Activated CD4-positive, alpha-beta memory T cell treated with anti-CD3 and anti-CD28 coated beads, Interleukin-2, amount 10 ng/mL, durations not matched to agents 7 days and 5 days (primary cell): Measurements from ENCODE around the gene CNPY3. TPM values are rescaled to one million over a fixed set of nuclear protein-coding genes. Genes with fewer than 3 reads are reported as not detected.

Experiments
- CTCF ChIA-PET: fragments of 350-600 bp; sonication (Branson Sonifier 250); formaldehyde crosslinking; loops from one replicate; lab custom pipeline; 2021; ENCODE audit warnings: antibody characterized with exemption, inconsistent platforms; lab: Charles Lee
- POLR2A ChIA-PET: fragments of 350-600 bp; sonication (Branson Sonifier 250); formaldehyde crosslinking; loops from one replicate; lab custom pipeline; 2021; ENCODE audit warnings: antibody characterized with exemption; lab: Charles Lee
- DNase-seq: peaks from one replicate; pipeline ENCODE4 v3.0.0-alpha.2; 2020
- H3K27ac Mint-ChIP-seq: one replicate; pipeline ENCODE4 v1.8.0; 2021; ENCODE audit warnings: mild to moderate bottlenecking, mixed read lengths
- H3K27me3 Mint-ChIP-seq: one replicate; pipeline ENCODE4 v1.8.0; 2021; ENCODE audit warnings: mixed read lengths
- H3K36me3 Mint-ChIP-seq: one replicate; pipeline ENCODE4 v1.8.0; 2021; ENCODE audit warnings: low read depth, mixed read lengths
- H3K4me1 Mint-ChIP-seq: one replicate; pipeline ENCODE4 v1.8.0; 2021; ENCODE audit warnings: mixed read lengths
- H3K4me3 Mint-ChIP-seq: one replicate; pipeline ENCODE4 v1.8.0; 2021; ENCODE audit warnings: mild to moderate bottlenecking, mixed read lengths
- H3K9me3 Mint-ChIP-seq: one replicate; pipeline ENCODE4 v1.8.0; 2021; ENCODE audit warnings: mixed read lengths
- total RNA-seq, 2 experiments: library from RNA; stranded (reverse); gene quantifications; one replicate each; pipeline ENCODE4 v1.2.3, GENCODE V29; 2021

CNPY3 gene
- total RNA-seq, 2 experiments from 2014 or later, result 51.1 to 53.2 TPM

DNA sequence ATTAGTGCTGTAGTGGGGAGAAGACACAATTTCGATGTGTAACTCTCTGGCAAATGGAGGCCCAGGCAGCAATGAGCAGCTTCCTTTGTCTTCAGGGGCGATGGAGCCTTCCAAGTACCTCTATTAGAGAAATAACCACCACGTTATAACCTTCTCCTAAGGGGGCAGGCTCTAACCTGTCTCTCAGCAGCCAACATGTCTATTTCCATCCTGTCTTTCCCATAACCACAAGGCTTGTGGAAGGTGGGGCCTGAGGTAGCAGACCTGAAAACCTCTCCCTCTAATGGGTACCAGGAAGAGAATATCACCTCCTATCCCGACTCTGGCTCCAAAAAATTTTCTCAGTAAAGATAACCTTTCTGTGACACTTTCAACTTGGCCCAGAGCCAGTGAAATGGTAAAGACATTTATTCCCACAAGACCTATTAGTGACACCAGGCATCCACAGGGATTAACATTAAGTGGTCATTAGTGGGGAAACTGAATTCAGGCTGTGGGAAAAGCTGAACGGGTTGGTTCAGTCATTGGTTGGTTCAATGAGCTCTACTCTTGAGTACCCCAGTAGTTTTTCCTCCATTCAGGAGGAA lies 45.7 kb downstream of the CNPY3 start:
- Mint-ChIP-seq H3K4me1 (peaks cover 40% of the 10 kb centered on the region), H3K4me3 (no peak overlapping the region), H3K9me3 (no peaks in the 10 kb centered on the region), H3K36me3 (peaks cover 22% of the 10 kb centered on the region), H3K27me3 (no peaks in the 10 kb centered on the region), H3K27ac (no peak overlapping the region)
- no peak for DNase-seq
- POLR2A ChIA-PET, result interaction anchor here (1.0 to 3.2 kb wide), 5 partner anchors 9 to 79 kb away, joined by 3 to 14 read pairs (median 4); partner anchors contain the start of genes CNPY3, CUL7 and PPP2R5D
- CTCF ChIA-PET, result interaction anchor here (0.6 to 1.1 kb wide), 3 partner anchors 9 to 169 kb away, joined by 3 to 5 read pairs (median 4); partner anchors contain the start of gene PPP2R5D

- DNase-seq, result peak; percentile 27
- peaks cover 47% of the 10 kb centered on the region for H3K4me1 Mint-ChIP-seq
- peak overlapping the region; percentile 75 for H3K27ac Mint-ChIP-seq
- CTCF ChIA-PET, result interaction anchor here (0.6 to 1.2 kb wide), 3 partner anchors 9 to 391 kb away, joined by 3 to 5 read pairs (median 3); partner anchors contain the start of genes KLHDC3 and ZNF318
- no peaks in the 10 kb centered on the region for H3K27me3 Mint-ChIP-seq
- POLR2A ChIA-PET, result interaction anchor here (0.6 to 3.1 kb wide), 28 partner anchors 7 to 532 kb away, joined by 3 to 57 read pairs (median 6); partner anchors contain the start of genes CNPY3, CUL7, GNMT and KLC4
- peaks cover 22% of the 10 kb centered on the region for H3K36me3 Mint-ChIP-seq
- no peaks in the 10 kb centered on the region for H3K9me3 Mint-ChIP-seq
- peak overlapping the region; percentile 88 for H3K4me3 Mint-ChIP-seq
Measured at GRCh38 chr6:42978487-42978838, 49.2 kb downstream of the CNPY3 start.

DNA sequence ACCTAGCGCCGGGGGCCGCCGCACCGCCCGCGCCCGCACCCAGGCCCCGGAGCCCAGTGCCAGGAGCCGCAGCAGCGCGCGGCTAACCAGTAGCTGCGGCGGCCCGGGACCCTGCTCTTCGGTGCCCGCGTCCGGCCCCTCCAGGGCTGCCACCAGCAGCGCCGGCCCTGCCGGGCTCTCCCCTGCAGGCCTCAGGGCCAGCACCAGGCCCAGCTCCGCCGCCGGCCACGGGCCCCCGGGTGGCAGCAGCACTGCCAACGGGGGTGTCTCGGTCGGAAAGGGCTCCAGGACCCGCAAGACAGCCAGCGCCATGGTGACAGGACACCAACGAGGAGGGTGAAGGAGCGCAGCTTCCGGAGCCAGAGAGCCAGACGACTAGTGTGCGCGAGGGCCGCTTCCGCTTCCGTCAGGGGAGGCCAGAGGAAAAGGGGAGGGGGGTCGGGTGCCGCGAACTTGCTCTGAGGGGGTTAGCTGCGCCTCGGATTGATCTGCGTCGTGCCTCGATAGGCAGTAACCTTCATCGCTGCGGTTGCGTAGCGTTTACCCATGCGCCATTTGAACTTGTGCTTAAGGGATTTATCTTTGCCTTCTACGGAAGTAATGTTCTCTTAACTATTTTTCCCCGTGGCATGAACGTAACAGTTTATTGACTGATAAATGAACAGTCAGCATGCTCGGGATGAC lies 49.7 kb downstream of the CNPY3 start, which contains the start of gene PEX6:
Gene PEX6 (minus strand): TSS at position 343 of the 684 bp plus-strand sequence. CDS start 31 bp downstream, at position 312.
- peak within 1 kb of the TSS; percentile 88 for H3K4me3 Mint-ChIP-seq
- no peaks in the 10 kb centered on the region for H3K9me3 Mint-ChIP-seq
- CTCF ChIA-PET, result interaction anchor here (0.9 to 1.6 kb wide), 3 partner anchors 10 to 47 kb away, joined by 3 to 5 read pairs (median 3); partner anchors contain the start of gene KLHDC3
- H3K4me1 Mint-ChIP-seq, result peaks cover 51% of the 10 kb centered on the region
- no peaks in the 10 kb centered on the region for H3K27me3 Mint-ChIP-seq
- peak; percentile 97 for DNase-seq
- H3K27ac Mint-ChIP-seq, result peak within 1 kb of the TSS; percentile 99
- POLR2A ChIA-PET, result interaction anchor here (0.6 to 3.1 kb wide), 36 partner anchors 8 to 531 kb away, joined by 3 to 57 read pairs (median 5); partner anchors contain the start of genes CNPY3, CUL7, GNMT and KLC4
- peaks cover 19% of the 10 kb centered on the region for H3K36me3 Mint-ChIP-seq

- H3K9me3 Mint-ChIP-seq, result no peaks in the 10 kb centered on the region
- no peak for DNase-seq
- peak overlapping the region; percentile 99 for H3K27ac Mint-ChIP-seq
- H3K36me3 Mint-ChIP-seq, result peaks cover 18% of the 10 kb centered on the region
- peaks cover 51% of the 10 kb centered on the region for H3K4me1 Mint-ChIP-seq
- peak overlapping the region; percentile 86 for H3K4me3 Mint-ChIP-seq
- no peaks in the 10 kb centered on the region for H3K27me3 Mint-ChIP-seq
- POLR2A ChIA-PET, result interaction anchor here (0.6 to 3.1 kb wide), 36 partner anchors 8 to 1229 kb away, joined by 3 to 57 read pairs (median 4); partner anchors contain the start of genes CNPY3, CUL7, GNMT and KLC4
- CTCF ChIA-PET, result interaction anchor here (1.2 to 1.6 kb wide), 2 partner anchors 35 to 48 kb away, joined by 3 to 5 read pairs; partner anchors contain the start of gene KLHDC3
Measured at GRCh38 chr6:42979523-42980177, 50.4 kb downstream of the CNPY3 start.

- no peak overlapping the region for H3K27ac Mint-ChIP-seq
- H3K27me3 Mint-ChIP-seq, result no peaks in the 10 kb centered on the region
- H3K4me3 Mint-ChIP-seq, result no peak overlapping the region
- DNase-seq, result no peak
- peaks cover 17% of the 10 kb centered on the region for H3K36me3 Mint-ChIP-seq
- ChIA-PET CTCF (no interaction called here), POLR2A (no interaction called here)
- H3K4me1 Mint-ChIP-seq, result peaks cover 55% of the 10 kb centered on the region
- no peaks in the 10 kb centered on the region for H3K9me3 Mint-ChIP-seq
Measured at GRCh38 chr6:42981836-42982235, 52.6 kb downstream of the CNPY3 start.

DNA sequence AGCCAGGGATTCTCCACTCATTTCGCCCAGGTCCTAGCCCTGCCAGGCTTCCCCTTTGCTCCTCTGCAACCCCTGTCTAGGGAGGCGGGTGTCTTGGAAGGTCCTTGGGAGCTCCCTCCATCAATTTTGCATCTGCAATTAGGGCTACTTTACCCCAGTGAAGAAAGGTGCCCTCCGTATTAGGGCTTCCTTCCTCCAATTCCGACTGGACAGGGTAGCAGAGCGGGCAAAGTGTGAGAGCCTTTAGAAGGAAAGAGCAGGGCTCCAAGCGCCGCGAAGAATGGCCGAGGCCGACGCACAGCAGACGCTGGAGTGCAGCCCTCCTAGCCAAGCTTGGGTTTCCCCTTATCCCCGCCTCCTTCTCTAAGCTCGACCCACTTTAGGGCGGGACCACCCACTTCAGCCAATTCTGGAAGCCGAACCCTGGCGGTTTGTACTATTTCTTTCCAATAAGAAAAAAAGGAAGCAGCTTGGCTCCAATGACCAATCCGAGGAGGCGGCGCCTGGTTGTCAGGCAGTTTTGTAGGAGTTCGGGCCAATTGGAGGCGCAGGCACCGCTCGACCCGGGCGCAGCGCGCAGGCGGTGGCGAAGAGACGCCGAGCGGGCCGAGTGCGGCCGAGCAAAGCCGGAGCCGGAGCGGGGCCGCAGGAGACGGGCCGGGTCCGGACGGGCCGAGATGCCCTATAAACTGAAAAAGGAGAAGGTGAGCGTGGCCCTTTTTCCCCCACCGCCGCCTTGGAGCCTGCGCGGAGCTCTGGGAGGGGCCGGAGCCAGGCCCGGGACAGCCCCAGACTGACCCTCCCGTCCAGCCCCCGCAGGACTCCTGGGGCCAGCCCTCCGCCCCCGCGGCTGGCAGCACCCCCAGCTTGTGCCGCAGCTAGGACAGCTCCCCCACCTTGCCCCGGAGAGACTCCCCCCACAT lies 55.0 kb downstream of the CNPY3 start, which contains the start of gene PPP2R5D:
Gene PPP2R5D (plus strand): TSS at position 570 of the 923 bp plus-strand sequence. CDS start 108 bp downstream, at position 678.
- Mint-ChIP-seq H3K36me3 (peaks cover 25% of the 10 kb centered on the region), H3K27me3 (no peaks in the 10 kb centered on the region), H3K27ac (peak within 1 kb of the TSS; percentile 82), H3K4me3 (peak within 1 kb of the TSS; percentile 88), H3K4me1 (peaks cover 55% of the 10 kb centered on the region), H3K9me3 (no peaks in the 10 kb centered on the region)
- ChIA-PET CTCF (interaction anchor here (0.9 to 1.8 kb wide), 11 partner anchors 9 to 399 kb away, joined by 3 to 10 read pairs (median 4); partner anchors contain the start of genes CNPY3, DNPH1, KLHDC3 and MEA1), POLR2A (interaction anchor here (0.6 to 4.0 kb wide), 19 partner anchors 10 to 645 kb away, joined by 3 to 48 read pairs (median 4); partner anchors contain the start of genes CNPY3, CUL7, GTPBP2 and KLC4)
- DNase-seq, result peak; percentile 99

GRCh38 chr6:42984924-42985475 lies 55.7 kb downstream of the CNPY3 start:
- peak; percentile 30 for DNase-seq
- Mint-ChIP-seq H3K36me3 (peaks cover 31% of the 10 kb centered on the region), H3K9me3 (no peaks in the 10 kb centered on the region), H3K27ac (peak overlapping the region; percentile 78), H3K27me3 (no peaks in the 10 kb centered on the region), H3K4me1 (peaks cover 47% of the 10 kb centered on the region), H3K4me3 (peak overlapping the region; percentile 88)
- CTCF ChIA-PET, result interaction anchor here (0.7 to 1.8 kb wide), 6 partner anchors 24 to 158 kb away, joined by 3 to 10 read pairs (median 6); partner anchors contain the start of genes CNPY3, KLHDC3 and MEA1
- POLR2A ChIA-PET, result interaction anchor here (0.7 to 4.0 kb wide), 14 partner anchors 10 to 644 kb away, joined by 3 to 48 read pairs (median 5); partner anchors contain the start of genes CNPY3, GTPBP2, KLC4 and KLHDC3

- Mint-ChIP-seq H3K27ac (no peak overlapping the region), H3K9me3 (no peaks in the 10 kb centered on the region), H3K27me3 (no peaks in the 10 kb centered on the region), H3K36me3 (peaks cover 42% of the 10 kb centered on the region), H3K4me3 (no peak overlapping the region), H3K4me1 (peaks cover 38% of the 10 kb centered on the region)
- ChIA-PET CTCF (interaction anchor here (1.2 kb wide), 1 partner anchor 9 kb away, joined by 6 read pairs; no protein-coding TSS in a partner anchor), POLR2A (interaction anchor here (0.6 to 3.0 kb wide), 5 partner anchors 9 to 66 kb away, joined by 3 to 19 read pairs (median 3); partner anchors contain the start of genes CUL7, KLHDC3, MEA1 and PEX6)
- no peak for DNase-seq
Measured at GRCh38 chr6:42987533-42988451, 58.5 kb downstream of the CNPY3 start.

GRCh38 chr6:42988486-42989020 lies 59.3 kb downstream of the CNPY3 start:
- DNase-seq, result no peak

More at GRCh38 chr6:42988486-42989020, 59.3 kb downstream of the CNPY3 start:
- no peaks in the 10 kb centered on the region for H3K27me3 Mint-ChIP-seq
- H3K27ac Mint-ChIP-seq, result no peak overlapping the region
- peaks cover 44% of the 10 kb centered on the region for H3K36me3 Mint-ChIP-seq
- POLR2A ChIA-PET, result interaction anchor here (0.6 to 2.7 kb wide), 5 partner anchors 10 to 66 kb away, joined by 3 to 8 read pairs (median 3); partner anchors contain the start of genes CUL7 and PEX6
- CTCF ChIA-PET, result interaction anchor here (1.2 kb wide), 1 partner anchor 8 kb away, joined by 6 read pairs; no protein-coding TSS in a partner anchor
- no peaks in the 10 kb centered on the region for H3K9me3 Mint-ChIP-seq
- H3K4me3 Mint-ChIP-seq, result no peak overlapping the region
- peaks cover 39% of the 10 kb centered on the region for H3K4me1 Mint-ChIP-seq
